ENCODE results near the gene CELSR1.
"Not testable (repeated sequence)": the region's sequence is repeated elsewhere in the genome, so short reads cannot be mapped to it uniquely, and the experiment has no call there.

The CELSR1 gene

GRCh38 chr22:46328797-46329196 lies 208.6 kb downstream of the CELSR1 start:
- DNase-seq (ENCODE audit: low read depth in 2 of 2) = no peak

- no peak for DNase-seq (ENCODE audit: low read depth in 2 of 2)
These were observed 209.5 kb downstream of the CELSR1 start for GRCh38 chr22:46327691-46328465.

GRCh38 chr22:46326066-46326680 lies 211.2 kb downstream of the CELSR1 start:
- DNase-seq (ENCODE audit: low read depth in 2 of 2) = no peak

GRCh38 chr22:46323162-46323561 lies 214.3 kb downstream of the CELSR1 start:
- no peak for DNase-seq (ENCODE audit: low read depth in 2 of 2)

GRCh38 chr22:46322711-46323110 lies 214.7 kb downstream of the CELSR1 start:
- DNase-seq (ENCODE audit: low read depth in 2 of 2) = no peak

- DNase-seq (ENCODE audit: low read depth in 2 of 2) = no peak
These were observed 216.6 kb downstream of the CELSR1 start for GRCh38 chr22:46320716-46321386.

- no peak for DNase-seq (ENCODE audit: low read depth in 2 of 2)
These were observed 217.2 kb downstream of the CELSR1 start for GRCh38 chr22:46320166-46320710.

- DNase-seq (ENCODE audit: low read depth in 2 of 2) = no peak
These were observed 218.1 kb downstream of the CELSR1 start for GRCh38 chr22:46319319-46319718.

- DNase-seq (ENCODE audit: low read depth in 2 of 2) = no peak
These were observed 218.8 kb downstream of the CELSR1 start for GRCh38 chr22:46318576-46318975.

- no peak for DNase-seq (ENCODE audit: low read depth in 2 of 2)
These were observed 219.8 kb downstream of the CELSR1 start for GRCh38 chr22:46317646-46318045.

- DNase-seq (ENCODE audit: low read depth in 2 of 2) = no peak
These were observed 221.4 kb downstream of the CELSR1 start for GRCh38 chr22:46315976-46316375.

GRCh38 chr22:46312848-46313247 lies 224.6 kb downstream of the CELSR1 start:
- not testable (repeated sequence) for DNase-seq (ENCODE audit: low read depth in 2 of 2)

- DNase-seq (ENCODE audit: low read depth in 2 of 2) = no peak
These were observed 225.4 kb downstream of the CELSR1 start for GRCh38 chr22:46312056-46312455.
